Neural progenitor cell (in vitro differentiated cells): ENCODE data around the gene VWC2L.

Experiments used
- EZH2 ChIP-seq: fragments of 200-600 bp; sonication (generic); IDR thresholded peaks from 2 replicates; pipeline ENCODE4 v1.6.1; 2017; ENCODE audit warnings: antibody characterized with exemption, mild to moderate bottlenecking, moderate library complexity
- EZH2phosphoT487 ChIP-seq: fragments of 200-600 bp; sonication (generic); IDR thresholded peaks from 2 replicates; pipeline ENCODE4 v1.6.1; 2017; ENCODE audit warnings: antibody characterized with exemption
- TF ChIP-seq, protein P1 (sequence below): fragments of 200-600 bp; sonication (generic); IDR thresholded peaks from 2 replicates; pipeline ENCODE4 v1.5.1; 2017; ENCODE audit warnings: antibody characterized with exemption, mild to moderate bottlenecking

DNA sequence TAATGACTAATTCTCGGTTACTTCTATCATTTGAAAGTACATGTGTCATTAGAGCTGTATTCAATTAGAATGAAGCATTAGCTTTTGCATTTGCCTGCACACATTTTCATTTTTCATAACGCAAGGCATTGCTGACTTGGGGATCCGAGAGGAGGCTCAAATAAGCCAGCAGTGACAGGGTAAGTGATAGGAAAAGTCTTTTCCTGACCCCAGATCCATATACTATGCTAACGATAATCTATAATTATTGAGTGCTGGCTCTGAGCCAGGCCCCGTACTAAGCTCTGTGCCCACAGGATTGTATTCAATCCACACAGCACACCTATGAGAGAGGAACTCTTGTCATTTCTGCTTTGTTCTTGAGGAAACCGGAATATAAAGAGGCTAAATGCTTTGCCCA is 168.2 kb downstream of the VWC2L start:
- TF ChIP-seq, protein P1, sequence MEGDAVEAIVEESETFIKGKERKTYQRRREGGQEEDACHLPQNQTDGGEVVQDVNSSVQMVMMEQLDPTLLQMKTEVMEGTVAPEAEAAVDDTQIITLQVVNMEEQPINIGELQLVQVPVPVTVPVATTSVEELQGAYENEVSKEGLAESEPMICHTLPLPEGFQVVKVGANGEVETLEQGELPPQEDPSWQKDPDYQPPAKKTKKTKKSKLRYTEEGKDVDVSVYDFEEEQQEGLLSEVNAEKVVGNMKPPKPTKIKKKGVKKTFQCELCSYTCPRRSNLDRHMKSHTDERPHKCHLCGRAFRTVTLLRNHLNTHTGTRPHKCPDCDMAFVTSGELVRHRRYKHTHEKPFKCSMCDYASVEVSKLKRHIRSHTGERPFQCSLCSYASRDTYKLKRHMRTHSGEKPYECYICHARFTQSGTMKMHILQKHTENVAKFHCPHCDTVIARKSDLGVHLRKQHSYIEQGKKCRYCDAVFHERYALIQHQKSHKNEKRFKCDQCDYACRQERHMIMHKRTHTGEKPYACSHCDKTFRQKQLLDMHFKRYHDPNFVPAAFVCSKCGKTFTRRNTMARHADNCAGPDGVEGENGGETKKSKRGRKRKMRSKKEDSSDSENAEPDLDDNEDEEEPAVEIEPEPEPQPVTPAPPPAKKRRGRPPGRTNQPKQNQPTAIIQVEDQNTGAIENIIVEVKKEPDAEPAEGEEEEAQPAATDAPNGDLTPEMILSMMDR = no peak
- TF ChIP-seq EZH2phosphoT487 = no peak
- no peak for TF ChIP-seq EZH2
